Myocyte (in vitro differentiated cells): Measurements from ENCODE around the gene PTPN13. TPM values are rescaled to one million over a fixed set of nuclear protein-coding genes. Genes with fewer than 3 reads are reported as not detected.

Source experiments
- DNase-seq: peaks from one replicate; pipeline ENCODE4 v3.0.0-alpha.2; 2012; ENCODE audit warnings: low read depth
- polyA plus RNA-seq: library from polyadenylated mRNA; unstranded; fragments of >200 nt; gene quantifications from one replicate; pipeline ENCODE4 v1.2.1, GENCODE V29; 2012; ENCODE audit warnings: missing spikeins
- total RNA-seq: library from RNA; depleted of rRNA; stranded (reverse); fragments of >200 nt; gene quantifications from 2 replicates; pipeline ENCODE4 v1.2.3, GENCODE V29; 2014

The PTPN13 gene, protein sequence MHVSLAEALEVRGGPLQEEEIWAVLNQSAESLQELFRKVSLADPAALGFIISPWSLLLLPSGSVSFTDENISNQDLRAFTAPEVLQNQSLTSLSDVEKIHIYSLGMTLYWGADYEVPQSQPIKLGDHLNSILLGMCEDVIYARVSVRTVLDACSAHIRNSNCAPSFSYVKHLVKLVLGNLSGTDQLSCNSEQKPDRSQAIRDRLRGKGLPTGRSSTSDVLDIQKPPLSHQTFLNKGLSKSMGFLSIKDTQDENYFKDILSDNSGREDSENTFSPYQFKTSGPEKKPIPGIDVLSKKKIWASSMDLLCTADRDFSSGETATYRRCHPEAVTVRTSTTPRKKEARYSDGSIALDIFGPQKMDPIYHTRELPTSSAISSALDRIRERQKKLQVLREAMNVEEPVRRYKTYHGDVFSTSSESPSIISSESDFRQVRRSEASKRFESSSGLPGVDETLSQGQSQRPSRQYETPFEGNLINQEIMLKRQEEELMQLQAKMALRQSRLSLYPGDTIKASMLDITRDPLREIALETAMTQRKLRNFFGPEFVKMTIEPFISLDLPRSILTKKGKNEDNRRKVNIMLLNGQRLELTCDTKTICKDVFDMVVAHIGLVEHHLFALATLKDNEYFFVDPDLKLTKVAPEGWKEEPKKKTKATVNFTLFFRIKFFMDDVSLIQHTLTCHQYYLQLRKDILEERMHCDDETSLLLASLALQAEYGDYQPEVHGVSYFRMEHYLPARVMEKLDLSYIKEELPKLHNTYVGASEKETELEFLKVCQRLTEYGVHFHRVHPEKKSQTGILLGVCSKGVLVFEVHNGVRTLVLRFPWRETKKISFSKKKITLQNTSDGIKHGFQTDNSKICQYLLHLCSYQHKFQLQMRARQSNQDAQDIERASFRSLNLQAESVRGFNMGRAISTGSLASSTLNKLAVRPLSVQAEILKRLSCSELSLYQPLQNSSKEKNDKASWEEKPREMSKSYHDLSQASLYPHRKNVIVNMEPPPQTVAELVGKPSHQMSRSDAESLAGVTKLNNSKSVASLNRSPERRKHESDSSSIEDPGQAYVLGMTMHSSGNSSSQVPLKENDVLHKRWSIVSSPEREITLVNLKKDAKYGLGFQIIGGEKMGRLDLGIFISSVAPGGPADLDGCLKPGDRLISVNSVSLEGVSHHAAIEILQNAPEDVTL (N-terminal part only)
- under 0.01 and 0.05 TPM in 2 replicates for total RNA-seq
- not detected for polyA plus RNA-seq

DNA sequence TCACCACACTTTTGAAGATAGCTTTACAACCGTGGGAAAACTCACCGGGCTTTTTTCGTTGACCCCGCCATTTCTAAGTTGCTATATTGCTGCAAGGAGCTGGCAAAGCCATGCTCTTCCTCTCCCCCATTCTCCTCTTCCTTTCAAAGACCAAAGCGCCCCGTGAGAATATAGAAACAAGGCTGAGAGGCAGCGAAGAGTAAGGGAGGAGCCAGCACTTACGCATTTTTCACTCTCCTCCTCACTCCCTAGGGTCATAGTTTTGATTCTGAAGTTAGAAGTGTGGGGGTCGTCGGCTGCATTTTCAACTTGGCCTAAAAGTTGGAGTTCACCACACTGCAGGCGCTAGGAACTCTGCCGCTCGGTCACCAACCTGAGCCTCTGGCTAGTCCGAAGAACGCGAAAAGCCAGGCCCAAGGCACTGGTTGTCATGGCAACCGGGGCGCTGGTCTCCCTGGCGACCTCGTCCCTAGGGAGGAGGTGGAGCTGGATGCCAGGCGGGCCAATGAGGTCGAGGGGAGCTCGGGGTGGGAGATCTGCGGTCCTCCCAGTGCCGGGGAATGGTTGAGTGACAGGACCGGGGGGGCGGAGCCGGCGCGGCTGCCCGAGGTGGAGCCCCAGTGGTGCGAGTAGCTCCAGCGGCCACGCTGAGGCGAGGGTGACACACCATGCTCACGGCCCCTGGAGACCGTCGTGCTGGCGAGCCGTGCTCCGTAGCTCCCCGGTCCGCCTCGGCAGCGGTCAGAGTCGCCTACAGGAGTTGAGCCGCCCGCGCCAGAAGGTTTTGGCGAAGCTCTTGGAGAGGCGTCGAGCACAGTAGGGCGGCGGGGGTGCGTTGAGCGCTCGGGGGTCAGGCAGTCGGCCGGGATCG lies at the start of gene PTPN13:
Gene PTPN13, plus strand, starts transcription at position 628 of the 871 bp plus-strand sequence. CDS start 40,942 bp downstream, outside the sequence.
- DNase-seq = peak; percentile 36

DNA sequence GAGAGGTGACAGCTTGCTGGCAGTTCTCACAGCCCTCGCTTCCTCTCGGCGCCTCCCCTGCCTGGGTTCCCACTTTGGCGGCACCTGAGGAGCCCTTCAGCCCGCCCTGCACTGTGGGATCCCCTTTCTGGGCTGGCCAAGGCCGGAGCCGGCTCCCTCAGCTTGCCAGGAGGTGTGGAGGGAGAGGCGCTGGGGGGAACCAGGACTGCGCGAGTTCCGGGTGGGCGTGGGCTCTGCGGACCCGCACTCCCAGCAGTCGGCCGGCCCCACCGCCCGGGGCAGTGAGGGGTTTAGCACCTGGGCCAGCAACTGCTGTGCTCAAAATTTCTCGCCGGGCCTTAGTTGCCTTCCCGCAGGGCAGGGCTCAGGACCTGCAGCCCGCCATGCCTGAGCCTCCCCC lies 47.0 kb upstream of the PTPN13 start:
- no peak for DNase-seq

DNA sequence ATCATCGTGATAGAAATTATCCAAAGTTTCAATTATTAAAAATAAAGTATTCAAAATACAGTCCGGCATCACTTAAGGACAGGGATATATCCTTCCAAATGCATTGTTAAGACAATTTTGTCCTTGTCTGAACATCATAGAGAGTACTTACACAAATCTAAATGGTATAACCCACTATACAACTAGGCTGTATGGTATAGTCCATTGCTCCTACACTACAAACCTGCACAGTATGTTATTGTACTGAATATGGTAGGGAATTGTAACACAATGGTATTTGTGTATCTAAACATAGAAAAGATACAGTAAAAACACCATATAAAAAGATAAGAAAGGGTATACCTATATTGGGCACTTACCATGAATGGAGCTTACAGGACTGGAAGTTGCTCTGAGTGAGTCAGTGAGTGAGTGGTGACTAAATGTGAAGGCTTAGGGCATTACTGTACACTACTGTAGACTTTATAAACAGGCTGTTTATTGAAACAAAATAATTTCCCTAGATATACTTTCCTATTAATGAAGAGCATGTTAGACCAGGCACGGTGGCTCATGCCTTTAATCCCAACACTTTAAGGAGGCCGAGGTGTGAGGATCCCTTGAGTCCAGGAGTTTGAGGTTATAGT lies 44.8 kb upstream of the PTPN13 start:
- no peak for DNase-seq

DNA sequence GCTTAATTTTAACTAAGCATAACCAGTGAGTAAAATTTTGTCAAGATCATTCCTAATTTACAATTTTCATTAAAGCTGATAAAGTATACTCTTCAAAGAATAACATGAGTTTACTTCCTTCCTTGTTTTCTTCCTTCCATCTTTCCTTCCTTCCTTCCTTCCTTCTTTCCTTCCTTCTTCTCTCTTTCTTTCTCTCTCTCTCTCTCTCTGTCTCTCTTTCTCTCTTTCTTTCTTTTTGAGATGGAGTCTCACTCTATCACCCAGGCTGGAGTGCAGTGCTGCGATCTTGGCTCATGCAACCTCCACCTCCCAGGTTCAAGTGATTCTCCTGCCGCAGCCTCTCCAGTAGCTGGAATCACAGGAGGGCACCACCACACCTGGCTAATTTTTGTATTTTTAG lies 42.7 kb upstream of the PTPN13 start:
- DNase-seq = no peak

DNA sequence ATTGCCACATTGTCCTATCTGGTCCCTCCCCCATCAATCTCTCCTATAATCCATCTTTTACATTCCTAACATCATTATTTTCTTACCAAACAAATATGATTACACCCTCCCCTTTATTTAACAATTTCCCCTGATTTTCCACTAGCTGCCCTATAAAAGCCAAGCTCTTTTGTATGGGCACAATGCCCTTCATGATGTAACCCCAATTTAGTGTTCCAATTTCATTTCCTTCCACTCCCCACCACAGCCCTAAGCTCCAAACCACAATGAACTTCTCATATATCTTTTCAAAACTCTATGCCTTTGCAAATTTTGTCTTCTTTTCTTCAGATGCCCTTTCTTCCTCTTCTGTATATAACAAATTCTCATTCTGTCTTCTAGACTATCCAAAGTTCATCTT lies 39.5 kb upstream of the PTPN13 start:
- DNase-seq = peak; percentile 13

DNA sequence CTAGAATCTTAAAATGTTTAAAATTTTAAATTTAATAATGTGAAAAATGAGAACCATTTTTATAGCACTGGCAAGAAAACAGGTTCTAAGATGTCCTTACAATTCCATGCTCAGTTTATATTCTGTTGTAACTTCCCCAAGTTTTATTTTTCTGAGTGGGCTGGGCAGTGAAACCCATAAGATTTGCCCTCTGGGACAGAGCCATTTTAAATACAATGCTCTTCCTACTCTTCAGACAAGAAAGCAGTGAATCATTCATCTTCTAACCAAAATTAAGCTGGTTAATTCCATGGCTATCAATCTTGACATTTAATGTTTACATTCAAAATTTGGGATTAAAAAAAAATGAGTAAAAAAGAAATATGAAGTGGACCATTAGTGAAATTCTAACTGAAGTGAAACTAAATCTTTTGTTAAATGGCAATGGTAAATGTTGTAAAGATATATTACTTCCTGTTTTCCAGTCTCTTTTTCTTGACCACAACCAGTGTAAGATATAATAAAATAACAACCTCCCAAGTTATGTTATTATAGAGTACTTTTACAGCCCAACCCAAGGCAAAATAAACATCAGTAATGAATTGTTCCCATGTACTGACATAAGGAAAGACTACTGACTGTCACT lies 37.2 kb upstream of the PTPN13 start:
- no peak for DNase-seq

DNA sequence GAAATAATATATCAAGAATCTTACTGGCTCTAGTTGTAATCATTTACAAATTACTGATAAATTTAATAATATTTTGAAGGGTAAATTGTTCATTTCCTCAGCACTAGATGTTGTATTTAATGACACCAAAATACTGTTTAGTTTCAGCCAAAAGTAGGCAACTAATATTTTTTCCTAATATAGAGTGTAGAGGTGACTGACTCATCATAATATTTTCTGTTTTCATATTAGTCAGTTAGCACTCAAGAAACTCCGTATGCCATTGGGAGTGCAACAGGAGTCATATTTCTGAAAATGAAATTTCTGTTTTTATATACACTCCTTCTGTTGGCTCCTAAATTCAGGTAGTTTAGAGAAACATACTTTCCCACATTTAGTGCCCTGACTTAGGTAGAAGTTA lies 36.6 kb upstream of the PTPN13 start:
- no peak for DNase-seq

DNA sequence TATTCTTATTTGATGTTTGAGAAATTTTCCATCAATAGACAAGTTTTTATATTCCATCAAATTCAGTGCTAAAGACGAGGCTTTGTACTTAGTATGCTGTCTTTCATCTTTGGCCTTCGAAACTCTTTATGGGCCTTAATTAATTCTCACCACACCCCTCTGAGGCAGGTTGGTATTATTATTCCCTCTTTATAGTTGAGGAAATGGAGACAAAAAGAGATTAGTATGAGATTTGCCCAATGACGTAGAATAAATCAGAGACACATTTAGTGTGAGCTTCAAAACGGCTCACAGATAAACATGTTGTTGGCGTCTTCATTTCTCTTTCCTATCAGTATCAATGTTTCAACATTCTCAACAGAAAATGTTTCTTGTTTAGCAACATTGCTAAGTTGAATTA lies 35.9 kb upstream of the PTPN13 start:
- DNase-seq = no peak

DNA sequence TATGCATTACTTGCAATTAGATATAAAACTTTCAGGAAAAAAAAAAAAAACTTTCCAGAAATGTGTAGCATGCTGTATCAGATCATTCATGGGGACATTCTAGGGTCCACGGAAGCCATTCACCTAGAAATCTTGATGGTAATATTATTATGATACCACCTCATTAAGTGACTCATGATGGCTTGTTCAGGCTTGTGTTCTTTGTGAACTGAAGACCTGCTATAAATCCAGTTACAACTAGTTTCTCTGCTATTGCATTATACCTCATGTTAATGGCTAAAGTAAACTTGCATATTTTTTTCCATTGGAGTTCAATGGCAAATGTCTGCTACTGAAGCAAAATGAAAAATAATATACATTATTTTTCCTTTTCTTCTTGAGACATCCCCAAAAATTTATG lies 35.3 kb upstream of the PTPN13 start:
- DNase-seq = no peak

DNA sequence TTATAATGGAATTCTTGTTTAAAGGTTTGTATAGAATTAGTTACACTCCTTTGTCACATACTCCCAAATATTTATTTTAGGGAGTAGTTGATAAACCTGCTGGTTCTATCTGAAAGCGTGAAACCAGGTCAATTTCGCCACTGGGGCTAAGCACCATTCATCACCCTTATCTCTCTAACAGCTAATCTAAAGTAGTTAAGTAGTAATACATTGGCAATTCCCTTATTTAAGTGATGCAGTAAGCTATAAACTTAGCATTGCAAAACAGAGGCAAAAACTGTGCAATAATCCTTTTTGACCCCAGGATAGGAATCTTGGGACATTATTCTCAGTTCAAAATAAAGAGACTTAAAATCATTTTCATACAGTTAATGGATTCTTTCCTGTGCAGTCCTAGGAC lies 33.7 kb upstream of the PTPN13 start:
- DNase-seq = no peak

DNA sequence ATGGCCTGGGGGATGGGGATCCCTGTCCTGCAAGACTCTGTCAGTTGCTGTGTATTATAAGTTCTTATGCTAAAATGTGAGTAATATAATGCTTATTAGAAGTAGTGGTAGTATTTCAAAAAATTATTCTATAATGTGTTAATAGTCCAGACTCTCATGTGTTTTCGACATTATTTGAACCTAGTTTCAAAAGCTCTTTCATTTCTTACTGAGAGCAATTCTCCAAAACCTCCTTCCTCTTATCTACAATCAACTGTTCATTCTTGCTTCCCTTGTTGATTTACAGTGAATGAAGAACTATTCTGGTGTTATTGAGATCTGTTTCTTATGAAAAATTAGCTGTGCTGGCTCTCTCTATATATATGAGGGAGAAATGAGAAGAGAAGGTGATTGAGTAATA lies 32.9 kb upstream of the PTPN13 start:
- no peak for DNase-seq

DNA sequence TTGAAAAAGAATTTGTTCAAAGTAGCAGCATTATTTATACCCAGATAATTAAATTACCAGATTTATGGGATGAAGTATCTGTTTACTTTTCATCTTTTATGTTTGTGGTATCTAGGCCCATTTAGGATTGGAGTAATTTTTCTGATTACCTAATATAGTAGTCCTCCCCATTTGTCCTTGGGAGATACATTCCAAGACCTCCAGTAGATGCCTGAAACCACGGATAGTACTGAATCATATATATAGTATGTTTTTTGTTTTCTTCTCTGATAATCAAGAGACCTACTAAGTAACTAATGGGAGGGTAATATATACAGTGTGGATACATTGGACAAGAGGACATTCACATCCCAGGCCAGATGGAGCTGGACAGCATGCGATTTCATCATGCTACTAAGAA lies 30.7 kb upstream of the PTPN13 start:
- no peak for DNase-seq

DNA sequence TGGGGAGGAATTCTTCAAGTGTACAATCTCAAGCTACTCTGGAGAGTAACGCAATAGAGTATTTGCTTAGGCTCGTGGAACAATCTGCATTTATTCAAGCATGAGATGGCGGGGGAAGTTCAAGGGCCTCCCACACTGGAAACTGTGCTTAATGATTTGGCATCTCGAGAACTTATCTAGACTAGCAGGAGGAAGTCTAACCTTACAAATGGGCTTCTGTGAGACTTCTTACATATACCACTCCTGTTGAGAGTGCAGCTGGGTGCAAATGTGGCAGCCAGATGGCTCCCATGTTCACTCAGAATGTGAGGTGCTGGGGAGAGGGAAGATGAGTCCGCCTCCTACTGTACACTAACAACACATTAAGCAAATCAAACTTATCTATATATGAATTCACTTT lies 29.3 kb upstream of the PTPN13 start:
- no peak for DNase-seq

DNA sequence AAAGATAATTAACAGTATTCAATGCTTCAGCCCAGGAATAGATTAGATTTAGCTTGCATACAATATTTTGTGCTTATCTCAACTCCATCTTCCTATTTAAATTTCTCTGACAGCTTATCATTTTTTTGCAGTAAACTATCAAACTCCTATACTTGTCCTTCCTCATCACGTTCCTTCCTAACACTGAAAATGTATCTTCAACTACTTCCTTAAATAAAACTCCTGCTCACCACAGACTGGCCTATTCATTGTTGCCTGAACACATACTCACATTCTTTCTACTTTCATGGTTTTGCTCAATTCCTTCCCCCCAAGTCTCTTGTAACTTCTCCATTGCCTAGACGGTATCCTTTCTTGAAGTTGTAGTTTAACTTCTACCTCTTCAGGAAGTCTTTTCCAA lies 28.5 kb upstream of the PTPN13 start:
- no peak for DNase-seq

DNA sequence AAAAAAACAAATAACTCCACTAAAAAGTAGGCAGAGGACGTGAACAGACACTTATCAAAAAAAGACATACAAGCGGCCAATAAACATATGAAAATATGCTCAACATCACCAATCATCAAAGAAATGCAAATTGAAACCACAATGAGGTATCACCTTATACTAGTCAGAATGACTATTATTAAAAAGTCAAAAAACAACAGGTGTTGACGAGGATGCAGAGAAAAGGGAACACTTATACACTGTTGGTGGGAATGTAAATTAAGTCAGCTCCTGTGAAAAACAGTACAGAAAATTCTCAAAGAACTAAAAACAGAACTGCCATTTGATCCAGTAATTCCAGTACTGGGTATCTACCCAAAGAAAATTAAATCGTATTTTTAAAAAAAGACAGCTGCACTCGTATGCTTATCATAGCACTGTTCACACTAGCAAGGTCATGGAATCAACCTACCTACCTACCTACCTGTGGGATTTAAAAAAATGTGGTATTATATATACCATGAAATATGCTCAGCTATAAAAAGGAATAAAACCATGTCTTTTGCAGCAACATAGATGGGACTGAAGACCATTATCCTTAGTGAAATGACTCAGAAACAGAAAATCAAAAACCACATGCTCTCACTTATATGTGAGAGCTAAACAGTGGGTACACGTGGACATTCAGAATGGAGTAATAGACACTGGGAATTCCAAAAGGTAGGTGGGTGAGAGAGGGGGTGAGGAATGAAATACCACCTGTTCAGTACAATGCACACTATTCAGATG lies 24.8 kb upstream of the PTPN13 start:
- no peak for DNase-seq

DNA sequence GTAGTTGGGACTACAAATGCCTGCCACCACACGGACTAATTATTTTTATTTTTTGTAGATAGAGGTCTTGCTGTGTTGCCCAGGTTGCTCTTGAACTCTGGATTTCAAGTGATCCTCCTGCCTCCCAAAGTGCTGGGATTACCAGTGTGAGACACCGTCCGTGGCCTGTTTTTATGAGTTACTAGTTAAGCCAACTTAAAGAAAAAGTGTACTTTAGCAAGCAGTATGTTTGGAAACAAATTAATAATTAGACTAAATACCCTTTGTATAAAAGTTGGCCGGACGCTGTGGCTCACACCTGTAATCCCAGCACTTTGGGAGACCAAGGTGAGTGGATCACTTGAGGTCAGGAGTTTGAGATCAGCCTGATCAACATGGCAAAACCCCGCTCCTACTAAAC lies 14.2 kb upstream of the PTPN13 start:
- no peak for DNase-seq

DNA sequence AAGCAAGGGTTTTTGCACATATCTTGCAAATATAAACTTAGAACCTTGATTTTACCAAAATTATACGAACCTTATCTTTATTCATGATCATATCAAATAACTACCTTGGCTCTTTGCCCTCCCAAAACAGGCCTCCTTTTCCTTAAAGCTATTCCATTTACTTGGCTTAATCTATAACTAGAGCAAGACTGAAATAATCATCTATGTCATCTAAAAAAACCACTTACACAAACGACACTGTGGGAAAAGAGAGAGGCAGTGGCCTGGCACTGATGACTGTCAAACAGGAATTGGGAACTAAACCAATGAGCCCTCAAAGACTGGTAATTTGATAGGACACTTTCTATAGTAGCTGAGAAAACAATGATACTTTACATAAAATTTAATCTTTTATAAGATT lies 11.7 kb upstream of the PTPN13 start:
- DNase-seq = peak; percentile 5

DNA sequence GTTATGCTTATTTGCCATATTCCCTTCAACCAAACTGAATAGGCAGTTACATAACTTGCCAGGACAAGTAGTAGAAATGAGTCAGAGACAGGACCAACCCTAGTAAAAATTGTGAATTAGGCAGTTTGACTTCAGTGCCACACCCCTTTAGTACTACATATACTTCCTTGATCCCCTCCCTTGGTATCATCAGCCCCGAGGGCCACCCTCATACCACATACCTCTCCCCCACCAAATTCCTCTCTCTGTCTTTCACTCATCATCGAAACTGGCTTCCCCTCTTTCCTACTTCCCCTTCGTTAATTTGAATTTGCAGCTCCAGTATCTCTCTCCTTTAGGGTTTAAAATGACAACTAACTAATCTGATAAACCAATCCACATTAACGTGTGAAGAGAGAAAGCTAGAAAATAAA lies 7.9 kb upstream of the PTPN13 start:
- no peak for DNase-seq
